Activated CD8-positive, alpha-beta memory T cell treated with anti-CD3 and anti-CD28 coated beads for 48 hours (primary cell): ENCODE measurements around the gene SCCPDH.
A peak's percentile ranks its signal among the peaks of the same experiment; 100 is the strongest.

Experiments
- DNase-seq, 3 experiments: peaks; one replicate each; pipeline ENCODE4 v3.0.0-alpha.2; 2020; ENCODE audit warnings: low read depth in 2 of 3, low spot score in 2 of 3

The SCCPDH gene

DNA sequence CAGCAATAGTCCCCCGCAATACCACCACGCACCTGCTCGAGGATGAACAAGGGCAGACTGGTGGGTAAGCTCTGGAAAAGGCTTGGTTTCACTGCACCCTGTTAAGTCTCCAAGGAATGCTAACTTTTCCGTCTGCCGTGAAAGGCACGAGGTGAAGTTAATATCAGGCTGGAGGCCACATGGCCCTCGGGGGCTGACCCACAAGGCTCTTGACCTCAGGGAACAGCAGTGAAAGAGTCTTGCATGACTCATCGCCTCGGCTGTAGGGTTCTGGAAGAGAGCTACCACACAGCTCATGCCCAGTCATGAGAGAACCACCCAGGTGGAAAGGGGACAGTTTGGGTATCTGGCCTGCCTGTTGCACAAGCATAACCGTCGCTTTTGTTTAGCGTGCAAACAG lies 24.7 kb downstream of the SCCPDH start:
- no peak for DNase-seq

DNA sequence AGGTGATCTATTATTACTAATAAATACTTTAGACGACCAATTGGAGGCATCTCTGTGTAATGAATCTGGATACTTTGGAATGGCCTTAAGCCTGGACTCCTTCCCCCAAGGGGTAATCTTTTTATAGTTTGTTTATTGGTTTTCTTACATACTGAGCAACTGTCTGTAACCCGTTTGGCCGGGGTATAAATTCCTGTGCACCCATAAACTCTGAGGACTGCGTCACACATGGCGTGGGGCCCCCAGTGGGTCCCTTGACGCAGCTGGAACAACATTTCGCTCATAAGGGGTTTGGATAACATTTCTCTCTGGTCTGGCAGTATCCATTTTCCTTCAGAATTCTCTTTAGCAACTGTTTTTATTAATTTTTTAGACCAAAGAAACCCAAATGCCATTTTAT lies 26.5 kb downstream of the SCCPDH start:
- no peak for DNase-seq

GRCh38 chr1:246753670-246754535 lies 29.7 kb downstream of the SCCPDH start:
- DNase-seq: peak; percentile 4 to 51 (median 23)

- no peak for DNase-seq
Measured at GRCh38 chr1:246755419-246755818, 31.2 kb downstream of the SCCPDH start.

DNA sequence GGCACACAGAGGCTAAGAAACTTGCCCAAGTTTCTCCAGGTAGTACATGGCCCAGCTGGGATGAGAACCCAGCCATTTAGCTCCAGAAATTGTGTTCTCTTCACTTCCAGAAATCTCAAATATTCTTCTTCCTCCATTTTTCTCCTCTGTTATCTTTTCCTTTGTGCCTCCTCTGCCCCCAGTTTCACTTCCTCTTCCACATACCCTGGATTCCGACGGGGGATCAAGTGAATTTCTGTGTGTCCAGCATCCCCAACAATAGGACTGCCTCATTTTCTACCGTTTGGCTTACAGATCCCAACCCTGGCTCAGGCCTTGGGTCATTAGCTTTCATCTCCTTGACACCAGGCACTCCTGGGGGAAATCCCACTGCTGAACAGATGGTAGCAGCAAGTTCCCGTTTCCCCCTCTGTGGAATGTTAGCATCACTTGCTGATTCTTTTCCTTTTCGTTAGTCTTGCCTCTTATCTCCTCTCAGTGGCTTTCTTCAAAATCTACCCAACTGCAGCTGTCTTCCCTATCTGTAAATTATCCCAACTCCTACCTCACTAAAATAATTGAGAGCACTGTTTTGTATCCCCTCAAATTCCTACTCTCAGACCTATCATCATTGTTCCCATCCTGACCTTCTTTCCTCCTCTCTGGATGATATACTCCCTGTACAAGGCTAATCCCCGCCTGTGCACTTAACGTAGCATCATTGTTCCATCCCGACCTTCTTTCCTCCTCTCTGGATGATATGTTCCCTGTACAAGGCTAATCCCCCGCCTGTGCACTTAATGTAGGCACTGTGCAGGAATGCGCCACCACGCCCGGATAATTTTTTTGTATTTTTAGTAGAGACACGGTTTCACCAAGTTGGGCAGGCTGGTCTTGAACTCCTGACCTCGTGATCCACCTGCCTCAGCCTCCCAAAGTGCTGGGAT lies 36.5 kb downstream of the SCCPDH start:
- no peak for DNase-seq

DNA sequence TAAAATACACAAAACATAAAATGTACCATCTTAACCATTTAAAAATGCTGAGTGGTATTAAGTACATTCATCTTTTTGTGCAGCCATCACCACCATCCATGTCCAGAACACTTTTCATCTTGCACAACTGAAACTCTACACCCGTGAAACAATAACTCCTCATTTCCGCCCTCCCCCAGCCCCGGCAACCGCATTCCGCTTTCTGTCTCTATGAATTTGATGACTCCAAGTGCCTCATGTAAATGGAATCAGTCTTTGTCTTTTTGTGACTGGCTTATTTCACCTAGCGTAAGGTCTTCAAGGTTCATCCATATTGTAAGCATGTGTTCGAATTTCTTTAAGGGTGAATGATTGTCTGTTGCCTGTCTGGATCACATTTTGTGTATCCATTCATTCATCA lies 37.2 kb downstream of the SCCPDH start:
- DNase-seq: no peak

- no peak for DNase-seq
Measured at GRCh38 chr1:246765521-246765920, 41.3 kb downstream of the SCCPDH start.

DNA sequence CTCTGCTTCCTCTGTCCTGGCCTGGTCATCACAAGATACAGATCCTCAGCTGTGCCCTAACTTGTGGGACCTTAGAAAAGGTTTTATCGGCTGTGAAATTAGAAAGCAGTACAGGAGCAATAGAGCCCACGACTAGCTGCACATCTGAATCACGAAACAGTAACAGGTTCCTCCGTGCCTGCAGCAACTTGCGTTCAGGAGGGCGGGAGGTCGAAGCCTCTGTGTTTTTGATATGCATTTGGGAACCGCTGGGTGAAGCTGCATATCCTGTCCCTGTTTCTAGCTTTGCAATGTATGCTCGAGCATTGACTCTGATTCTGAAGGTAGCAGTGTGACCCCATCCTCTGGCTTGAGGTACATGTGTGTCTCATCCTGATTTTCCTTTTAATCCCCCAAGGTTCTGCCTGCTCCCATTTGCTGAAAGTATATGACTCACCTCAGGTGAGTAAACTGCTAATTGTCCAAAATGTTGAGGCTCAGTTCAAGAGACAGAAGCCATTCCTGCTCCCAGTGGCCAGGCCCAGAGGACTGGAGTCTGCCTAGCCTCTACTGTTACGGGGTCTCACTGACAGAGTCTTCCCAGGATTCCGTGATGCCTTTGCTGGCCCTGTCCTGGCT lies 44.3 kb downstream of the SCCPDH start:
- no peak for DNase-seq

DNA sequence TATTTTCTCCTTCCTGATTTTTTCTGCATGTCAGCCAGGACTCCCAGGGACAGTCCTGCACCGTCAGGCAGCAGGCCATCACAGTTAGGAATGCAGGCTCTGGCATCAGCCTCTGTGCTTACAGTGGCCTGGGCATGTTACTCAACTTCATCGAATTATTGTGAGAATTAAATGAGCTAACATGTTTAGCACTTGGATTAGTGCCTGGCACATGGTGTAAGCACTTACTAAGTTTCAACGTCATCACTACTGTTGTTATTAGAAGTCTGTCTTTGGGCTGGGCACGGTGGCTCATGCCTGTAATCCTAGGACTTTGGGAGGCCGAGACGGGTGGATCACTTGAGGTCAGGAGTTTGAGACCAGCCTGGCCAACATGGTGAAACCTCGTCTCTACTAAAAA lies 45.1 kb downstream of the SCCPDH start:
- DNase-seq: no peak

DNA sequence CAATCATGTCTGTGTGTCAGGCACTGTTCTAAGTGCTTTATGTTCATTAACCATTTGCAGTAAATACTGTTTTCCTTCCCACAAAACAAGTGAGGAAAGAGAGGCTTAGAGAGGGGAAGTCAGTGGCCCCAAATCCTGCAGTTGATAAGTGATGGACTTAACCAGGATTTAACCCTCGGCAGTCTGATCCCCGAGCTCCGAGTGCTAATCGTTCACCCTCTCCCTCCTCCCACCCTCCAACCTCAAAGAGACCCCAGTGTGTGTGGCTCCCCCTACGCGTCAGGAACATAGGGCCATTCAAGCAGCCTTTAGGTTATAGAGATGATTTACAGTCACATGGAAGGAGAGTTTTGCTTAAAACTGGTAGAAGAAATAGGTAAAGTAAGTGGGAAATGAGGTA lies 47.2 kb downstream of the SCCPDH start:
- no peak for DNase-seq

- DNase-seq: no peak
Measured at GRCh38 chr1:246772686-246773085, 48.5 kb downstream of the SCCPDH start.

DNA sequence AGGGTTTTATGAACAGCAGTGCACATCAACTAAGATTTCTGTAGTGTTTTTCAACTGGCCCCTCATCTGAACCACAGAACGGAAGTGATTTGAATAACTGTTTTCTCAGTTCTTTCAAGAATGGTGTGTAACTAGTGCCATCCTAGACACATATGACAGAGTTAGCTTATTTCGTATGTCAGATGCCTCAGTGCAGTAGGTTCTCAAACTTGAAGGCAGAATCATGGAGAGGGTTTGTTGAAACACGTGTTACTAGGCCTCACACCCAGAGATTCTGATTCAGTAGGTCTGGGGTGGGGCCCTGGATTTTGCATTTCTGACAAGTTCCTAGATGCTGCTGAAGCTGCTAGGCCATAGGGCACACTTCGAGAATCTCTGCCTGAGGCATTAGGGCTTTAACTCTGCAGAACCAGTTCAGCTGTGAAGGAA lies 49.0 kb downstream of the SCCPDH start:
- DNase-seq: no peak

GRCh38 chr1:246775531-246776385 lies 51.5 kb downstream of the SCCPDH start:
- no peak for DNase-seq

- no peak for DNase-seq
Measured at GRCh38 chr1:246776923-246777322, 52.7 kb downstream of the SCCPDH start.

- DNase-seq: no peak
Measured at GRCh38 chr1:246778663-246779062, 54.5 kb downstream of the SCCPDH start.

DNA sequence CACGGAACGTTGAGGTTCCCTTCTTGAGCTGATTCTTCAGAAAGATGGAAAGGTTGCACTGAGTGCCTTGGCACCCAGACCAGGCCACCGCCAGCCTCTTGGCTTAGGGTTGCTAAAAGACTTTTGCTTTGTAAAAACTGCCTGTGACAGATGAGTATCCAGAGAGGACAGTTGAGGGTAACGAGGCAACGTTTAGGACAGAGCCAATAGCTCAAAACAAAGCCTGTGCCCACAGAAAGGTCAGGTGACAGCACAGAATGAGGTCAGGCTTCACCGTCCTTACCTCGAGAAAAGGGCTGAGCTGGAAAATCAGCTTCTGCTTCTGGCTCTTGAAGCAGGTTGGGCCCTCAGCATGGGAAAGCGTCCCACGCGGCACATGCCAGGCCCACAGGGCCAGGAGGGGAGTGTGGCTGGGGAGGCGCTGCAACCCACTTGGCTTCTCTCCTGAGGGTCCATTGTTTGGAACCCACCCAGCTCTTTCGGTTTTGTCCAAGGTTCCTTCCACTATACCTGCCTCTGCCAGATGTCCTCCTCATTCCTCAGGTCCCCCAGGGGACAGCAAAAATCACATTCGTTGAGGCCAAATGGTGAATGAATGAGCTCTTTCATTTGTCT lies 55.5 kb downstream of the SCCPDH start:
- no peak for DNase-seq

DNA sequence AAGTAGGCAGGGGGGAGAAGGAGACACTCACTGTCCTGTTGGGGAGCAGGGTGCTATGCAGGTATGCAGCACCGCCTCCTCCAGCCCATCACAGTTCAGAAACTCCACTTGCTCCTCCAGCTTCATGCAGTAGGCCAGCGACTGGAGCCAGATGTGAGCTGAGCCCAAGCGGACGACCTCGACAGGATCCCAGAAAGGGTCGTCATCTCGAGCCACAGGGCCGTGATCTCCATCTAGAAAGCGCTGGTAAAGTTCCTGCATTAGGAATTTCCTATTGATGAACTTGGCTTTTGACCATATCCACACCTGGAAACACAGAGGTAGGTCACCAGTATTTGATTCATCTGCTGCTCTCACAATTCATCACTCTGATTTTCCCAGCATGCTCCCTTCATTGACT lies 56.1 kb downstream of the SCCPDH start:
- DNase-seq: no peak

DNA sequence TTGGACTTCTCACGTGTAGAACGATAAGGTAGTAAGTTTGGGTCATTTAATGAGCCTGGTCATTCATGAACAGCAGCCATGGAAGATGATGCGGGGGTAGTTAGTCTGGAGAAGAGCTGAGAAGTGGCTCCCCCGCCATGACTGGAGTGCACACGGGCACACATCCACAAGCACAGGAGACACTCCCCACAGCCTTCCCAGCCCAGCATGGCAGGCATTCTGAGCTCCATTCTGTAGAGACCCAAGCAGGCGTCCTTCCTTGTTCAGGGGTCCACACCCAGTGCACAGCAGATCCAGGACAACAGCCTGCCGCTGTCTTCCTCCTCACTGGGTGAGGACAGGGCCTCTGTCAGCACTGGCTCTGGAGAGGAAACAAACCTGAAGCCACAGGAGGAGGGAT lies 57.0 kb downstream of the SCCPDH start:
- no peak for DNase-seq

DNA sequence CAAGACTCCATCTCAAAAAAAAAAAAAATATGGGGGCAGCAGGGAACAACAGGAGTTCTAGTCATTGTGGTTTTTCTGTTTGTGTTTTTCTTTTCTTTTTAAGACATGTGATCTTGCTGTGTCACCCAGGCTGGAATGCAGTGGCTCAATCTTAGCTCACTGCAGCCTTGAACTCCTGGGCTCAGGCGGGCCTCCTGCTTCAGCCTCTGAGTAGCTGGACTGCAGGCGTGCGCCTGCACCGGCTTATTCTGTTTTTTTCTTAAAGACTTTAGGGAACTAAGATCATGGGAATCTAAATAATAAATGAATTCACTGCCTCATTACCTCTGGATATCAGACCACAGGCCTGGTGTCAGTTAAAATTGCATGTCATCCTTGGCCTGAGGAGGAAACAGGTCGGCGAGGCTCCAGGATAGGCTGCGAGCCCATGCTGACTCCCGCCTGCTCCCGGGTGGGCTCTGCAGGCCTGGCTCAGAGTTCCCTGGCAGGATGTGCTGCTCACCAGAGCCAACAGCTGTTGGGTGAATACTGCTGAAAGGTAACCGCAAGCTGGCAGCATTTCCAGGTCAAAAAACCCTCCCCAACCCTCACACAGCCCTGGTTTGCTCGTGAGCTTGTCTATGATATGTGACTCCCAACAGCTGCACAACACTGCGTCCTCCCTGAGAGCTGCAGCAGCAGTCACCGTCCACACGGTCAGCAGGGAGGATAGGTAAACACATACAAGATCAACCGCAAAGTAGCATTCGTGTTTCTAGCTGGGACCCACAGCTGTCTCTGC lies 58.1 kb downstream of the SCCPDH start:
- no peak for DNase-seq
